Aorta (tissue), 5 donors: ENCODE results near the gene FAM193A. TPM values are rescaled to one million over a fixed set of nuclear protein-coding genes. Genes with fewer than 3 reads are reported as not detected.
"Not testable (repeated sequence)": the region's sequence is repeated elsewhere in the genome, so short reads cannot be mapped to it uniquely, and the experiment has no call there.

Experiments
- ATAC-seq: fragments of 200-7000 bp; cut with Tn5 transposase; one replicate; pipeline ENCODE4 v1.9.1; 2022; ENCODE audit warnings: moderate library complexity; ENCODE audit not compliant: low FRiP score
- DNase-seq, 2 donors: peaks; one replicate each; pipeline ENCODE4 v3.0.0-alpha.2; 2020
- H3K27ac ChIP-seq, 2 donors: one replicate each; pipeline ENCODE4 v1.5.1; 2013; ENCODE audit warnings: low read length in 2 of 2, mild to moderate bottlenecking in 2 of 2, moderate library complexity in 2 of 2, control low read depth in 1 of 2, inconsistent platforms in 1 of 2, low read depth in 1 of 2
- H3K27me3 ChIP-seq, 2 donors: one replicate each; pipeline ENCODE4 v1.6.1; 2013; ENCODE audit warnings: control low read depth in 1 of 2, low read length in 1 of 2, mild to moderate bottlenecking in 1 of 2, moderate library complexity in 1 of 2; ENCODE audit not compliant: insufficient read depth in 2 of 2, control insufficient read depth in 1 of 2
- H3K36me3 ChIP-seq, 2 donors: one replicate each; pipeline ENCODE4 v1.6.1; 2013; ENCODE audit warnings: control low read depth in 1 of 2, low read length in 1 of 2, mild to moderate bottlenecking in 1 of 2; ENCODE audit not compliant: insufficient read depth in 2 of 2, control insufficient read depth in 1 of 2
- H3K4me1 ChIP-seq, 2 donors: one replicate each; pipeline ENCODE4 v1.6.1; 2013; ENCODE audit warnings: low read length in 2 of 2, control low read depth in 1 of 2, mild to moderate bottlenecking in 1 of 2, moderate library complexity in 1 of 2; ENCODE audit not compliant: insufficient read depth in 2 of 2, control insufficient read depth in 1 of 2
- H3K4me3 ChIP-seq, 2 donors: one replicate each; pipeline ENCODE4 v1.5.1; 2013; ENCODE audit warnings: low read length in 2 of 2, control low read depth in 1 of 2, mild to moderate bottlenecking in 1 of 2
- H3K9me3 ChIP-seq: one replicate; pipeline ENCODE4 v1.6.1; 2013; ENCODE audit warnings: mild to moderate bottlenecking, low read length; ENCODE audit not compliant: control insufficient read depth
- WGBS, 2 donors: extraction: QIAGEN DNeasy Blood & Tissue Kit; methylation state at CpG; one replicate each; pipeline ENCODE4 v1.1.7; 2013; 5-methylcytosine and 5-hydroxymethylcytosine counted together
- intact Hi-C, 2 donors: fragments of 100-400 bp; cut with DNase I; formaldehyde crosslinking; loops; one replicate each; pipeline versions ENCODE4 v1.14.2 to v1.15.0; 2022
- polyA plus RNA-seq, 2 donors: library from polyadenylated mRNA; stranded (reverse); fragments of 200-250 nt; gene quantifications; one replicate each; pipeline ENCODE4 v1.2.3, GENCODE V29; 2013
- total RNA-seq, 2 donors: library from RNA; stranded (reverse); fragmentation: NEBNext Ultra II Directional; extraction: Animal tissue kit (Norgen Biotek cat#: 25700); gene quantifications; one replicate each; pipeline ENCODE4 v1.2.1, GENCODE V29; 2021
- donor health status: healthy with polysubstance abuse.
- donor health status: Bipolar disorder and iron deficiency.
- donor health status: DM: no; HTN: no; CAD: no.
- donor health status: DM: no; HTN: no; CAD: no.
- donor health status: DM: yes; HTN: yes; CAD: no.

FAM193A gene
- total and polyA plus RNA-seq, 4 donors: 4.6 to 41.6 (median 18.5) TPM

- intact Hi-C loops: loop anchor here (1.0 to 10.0 kb wide), 8 partner anchors 63 to 291 kb away; partner anchors contain the start of genes CFAP99 (in 1 of the 2), HAUS3 (in 1 of the 2), POLN (in 1 of the 2) and TNIP2 (in 1 of the 2)
- WGBS, 2 donors: 1 to 2% methylated on average over 47 to 77 of the region's 77 CpGs
- DNase-seq: peak; percentile 78 to 90
- peak; percentile 72 for ATAC-seq
- Histone ChIP-seq H3K36me3 (no peaks in the 10 kb centered on the region), H3K4me1 (no peaks in the 10 kb centered on the region), H3K4me3 (peak overlapping the region; percentile 40 to 77), H3K9me3 (no peaks in the 10 kb centered on the region), H3K27me3 (no peaks in the 10 kb centered on the region), H3K27ac (peak overlapping the region in 1 of 2 donors; percentile 59)
Observed at GRCh38 chr4:2535376-2536192, 863 bp upstream of the FAM193A start.

DNA sequence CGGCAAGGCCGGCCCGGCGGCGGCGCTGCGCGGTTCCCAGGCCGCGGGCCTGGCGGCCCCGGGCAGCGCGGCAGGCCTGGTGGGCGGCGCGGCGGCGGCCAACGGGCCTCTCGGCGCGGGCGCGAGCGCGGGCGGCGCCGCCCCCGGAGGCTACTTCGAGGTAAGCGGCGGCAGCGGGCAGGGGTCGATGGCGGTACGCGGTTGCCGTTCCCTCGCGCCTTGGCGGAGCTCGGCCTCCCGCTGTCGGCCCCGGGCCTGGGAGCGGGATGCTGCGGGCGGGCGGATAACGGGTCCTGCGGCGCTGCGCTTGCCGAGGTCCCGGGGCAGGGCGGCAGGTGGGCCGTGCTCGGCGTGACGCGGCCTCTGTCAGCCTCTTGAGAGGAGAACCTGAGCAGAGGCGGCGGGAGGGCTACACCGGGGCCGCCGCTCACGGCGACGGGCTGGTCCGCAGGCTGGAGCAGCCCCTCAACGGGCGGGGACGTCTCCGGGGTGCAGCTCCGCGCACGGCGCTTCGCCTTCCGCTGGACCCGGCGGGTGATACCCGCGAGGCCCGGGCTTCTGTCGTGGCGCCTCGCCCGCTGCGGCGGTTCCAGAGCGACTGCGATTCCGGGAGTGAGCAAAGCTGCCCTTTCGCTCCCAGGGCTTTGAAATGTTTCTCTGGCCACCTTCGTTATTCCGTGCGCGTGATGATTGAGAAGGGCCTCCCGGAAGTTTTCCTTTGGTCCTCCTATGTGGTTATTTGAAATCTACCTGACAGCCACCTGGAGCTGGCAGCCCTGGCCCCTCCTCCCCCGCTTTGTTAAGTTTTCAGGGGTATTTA is 774 bp downstream of the FAM193A start:
- Histone ChIP-seq H3K4me1 (no peaks in the 10 kb centered on the region), H3K9me3 (no peaks in the 10 kb centered on the region), H3K27me3 (no peaks in the 10 kb centered on the region), H3K36me3 (no peaks in the 10 kb centered on the region), H3K27ac (peak overlapping the region; percentile 93 to 95), H3K4me3 (peak overlapping the region; percentile 96 to 97)
- peak; percentile 71 to 84 for DNase-seq
- WGBS, 2 donors: 0% methylated on average over 74 to 103 of the region's 103 CpGs
- intact Hi-C loops: loop anchor here (2.0 to 10.0 kb wide), 7 partner anchors 65 to 292 kb away; partner anchors contain the start of genes CFAP99 (in 1 of the 2), HAUS3 (in 1 of the 2), POLN (in 1 of the 2) and TNIP2 (in 1 of the 2)
- ATAC-seq: no peak

DNA sequence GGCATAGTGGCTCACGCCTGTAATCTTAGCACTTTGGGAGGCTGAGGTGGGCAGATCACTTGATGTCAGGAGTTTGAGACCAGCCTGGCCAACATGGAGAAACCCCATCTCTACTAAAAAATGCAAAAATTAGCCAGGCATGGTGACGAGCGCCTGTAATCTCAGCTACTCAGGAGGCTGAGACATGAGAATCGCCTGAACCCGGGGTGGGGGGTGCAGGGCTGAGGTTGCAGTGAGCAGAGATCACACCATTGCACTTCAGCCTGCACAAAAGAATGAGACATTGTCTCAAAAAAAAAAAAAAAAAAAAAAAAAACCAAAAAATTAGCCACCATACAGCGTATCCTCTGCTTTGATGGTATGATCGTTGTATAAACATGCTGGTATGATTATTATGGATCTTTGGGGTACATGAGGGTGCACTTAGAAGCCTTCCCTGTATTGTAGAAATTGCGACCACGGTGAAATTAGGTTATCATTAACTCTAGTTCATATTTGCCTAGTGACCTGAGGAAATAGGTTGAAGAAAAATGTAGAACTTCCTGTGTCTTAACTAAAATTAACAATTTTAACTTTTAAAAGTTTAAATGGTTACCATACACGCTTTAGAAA is 7.2 kb downstream of the FAM193A start:
- intact Hi-C loops: not testable (repeated sequence)

DNA sequence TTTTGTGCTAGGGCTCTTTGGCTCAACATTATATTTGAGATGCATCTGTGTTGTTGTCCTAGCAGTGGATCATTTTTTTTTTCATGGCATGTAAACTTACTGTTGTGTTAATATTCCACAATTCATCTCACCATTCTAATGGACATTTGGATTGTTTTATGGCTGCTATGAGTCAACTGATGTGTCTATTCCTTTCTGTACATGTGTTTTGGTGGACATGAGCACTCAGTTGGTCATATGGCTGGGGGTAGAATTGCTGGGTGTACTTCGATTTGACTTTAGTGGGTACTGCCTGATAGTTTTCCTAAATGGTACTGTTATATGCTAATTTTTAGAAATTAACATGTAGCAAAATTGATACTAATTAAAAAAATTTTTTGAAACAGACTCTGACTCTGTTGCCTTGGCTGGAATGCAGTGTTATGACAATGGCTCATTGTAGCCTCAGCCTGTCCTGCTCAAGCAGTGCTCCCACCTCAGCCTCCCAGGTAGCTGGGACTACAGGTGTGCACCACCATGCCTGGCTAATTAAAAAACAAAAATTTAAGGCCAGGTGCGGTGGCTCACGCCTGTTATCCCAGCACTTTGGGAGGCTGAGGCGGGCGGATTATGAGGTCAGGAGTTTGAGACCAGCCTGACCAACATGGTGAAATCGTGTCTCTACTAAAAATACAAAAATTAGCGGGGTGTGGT is 9.0 kb downstream of the FAM193A start:
- no peaks in the 10 kb centered on the region for H3K27me3 ChIP-seq
- no peak overlapping the region for H3K27ac ChIP-seq
- 94 to 96% methylated on average over 7 of the region's 7 CpGs for WGBS, 2 donors
- ATAC-seq (no peak), DNase-seq (peak in 1 of 2 donors; percentile 11)
- H3K9me3 ChIP-seq: no peaks in the 10 kb centered on the region
- intact Hi-C loops: no loop called here
- no peak overlapping the region for H3K4me3 ChIP-seq
- H3K36me3 ChIP-seq: no peaks in the 10 kb centered on the region
- H3K4me1 ChIP-seq: no peaks in the 10 kb centered on the region

More for the DNA sequence above, 7.2 kb downstream of the FAM193A start:
- not testable (repeated sequence) for H3K27me3 ChIP-seq, ATAC-seq, H3K9me3 ChIP-seq, H3K4me1 ChIP-seq, H3K36me3 ChIP-seq, H3K27ac ChIP-seq, H3K4me3 ChIP-seq
- WGBS, 2 donors: 93 to 94% methylated on average over 10 of the region's 10 CpGs
- DNase-seq: peak; percentile 11 to 19

DNA sequence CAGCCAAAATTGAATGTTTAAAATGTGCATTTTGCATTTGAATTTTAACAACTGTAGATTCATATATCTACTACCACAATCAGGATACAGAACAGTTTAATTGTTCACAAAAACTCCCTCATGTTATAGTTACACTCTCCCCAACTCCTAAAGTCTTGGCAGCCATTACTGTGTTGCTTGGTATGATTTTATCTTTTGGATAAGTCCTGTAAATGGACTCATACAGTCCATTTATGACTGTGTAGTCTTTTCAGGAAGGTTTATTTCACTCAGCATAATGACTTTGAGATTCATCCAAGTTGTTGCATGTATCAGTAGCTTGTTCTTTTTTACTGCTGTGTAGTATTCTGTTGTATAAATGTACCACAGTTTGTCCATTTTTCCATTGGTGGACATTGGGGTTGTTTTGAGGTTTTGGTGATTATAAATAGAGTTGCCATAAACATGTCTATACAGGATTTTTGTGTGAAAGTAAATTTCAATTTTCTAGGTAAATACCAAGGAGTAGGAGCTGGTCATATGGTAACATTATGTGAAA is 9.9 kb downstream of the FAM193A start:
- DNase-seq (no peak), ATAC-seq (no peak)
- Histone ChIP-seq H3K27me3 (no peaks in the 10 kb centered on the region), H3K9me3 (no peaks in the 10 kb centered on the region), H3K36me3 (no peaks in the 10 kb centered on the region), H3K4me3 (no peak overlapping the region), H3K4me1 (no peaks in the 10 kb centered on the region), H3K27ac (no peak overlapping the region)
- intact Hi-C loops: no loop called here

GRCh38 chr4:2546961-2547691 is 10.7 kb downstream of the FAM193A start:
- DNase-seq: peak; percentile 9
- H3K4me1 ChIP-seq, ATAC-seq, H3K27me3 ChIP-seq, intact Hi-C loops, H3K4me3 ChIP-seq, H3K27ac ChIP-seq, H3K9me3 ChIP-seq, H3K36me3 ChIP-seq: not testable (repeated sequence)
- WGBS, 2 donors: 97% methylated on average over 16 of the region's 16 CpGs

DNA sequence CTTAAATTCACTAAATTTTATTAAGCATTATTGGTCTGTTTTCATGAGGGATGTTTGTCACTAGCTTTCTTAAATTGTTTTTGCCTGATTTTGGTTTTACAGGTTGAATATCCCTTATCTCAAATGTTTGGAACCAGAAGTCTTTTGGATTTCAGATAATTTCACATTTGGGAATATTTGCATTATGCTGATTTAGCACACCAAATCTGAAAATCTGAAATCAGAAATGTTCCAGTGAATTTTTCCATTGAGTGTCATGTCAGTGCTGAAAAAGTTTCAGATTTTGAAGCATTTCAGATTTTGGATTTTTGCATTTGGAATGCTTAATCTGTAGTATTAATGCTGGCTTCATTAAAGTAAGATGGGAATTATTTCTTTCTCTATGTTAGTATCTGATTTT is 14.7 kb downstream of the FAM193A start:
- ATAC-seq: no peak
- H3K9me3 ChIP-seq: no peaks in the 10 kb centered on the region

More for the DNA sequence above, 14.7 kb downstream of the FAM193A start:
- intact Hi-C loops: no loop called here
- Histone ChIP-seq H3K27ac (no peak overlapping the region), H3K4me3 (no peak overlapping the region), H3K36me3 (no peaks in the 10 kb centered on the region), H3K27me3 (no peaks in the 10 kb centered on the region), H3K4me1 (peaks cover 0 to 2% of the 10 kb centered on the region in 2 donors)
- DNase-seq: no peak
